Hair follicular keratinocyte (primary cell): ENCODE measurements around the gene PMVK. TPM values are rescaled to one million over a fixed set of nuclear protein-coding genes. Genes with fewer than 3 reads are reported as not detected.

Source experiments
- total RNA-seq: library from RNA; depleted of rRNA; stranded (reverse); fragments of >200 nt; gene quantifications from 2 replicates; pipeline ENCODE4 v1.2.3, GENCODE V29; 2015

Gene PMVK
- total RNA-seq = 11.7 and 13.8 TPM in 2 replicates

GRCh38 chr1:154936555-154937084 is at the start of gene PMVK:
Gene PMVK (minus strand): TSS chr1:154936719. CDS start chr1:154936685, 34 bp downstream.

DNA sequence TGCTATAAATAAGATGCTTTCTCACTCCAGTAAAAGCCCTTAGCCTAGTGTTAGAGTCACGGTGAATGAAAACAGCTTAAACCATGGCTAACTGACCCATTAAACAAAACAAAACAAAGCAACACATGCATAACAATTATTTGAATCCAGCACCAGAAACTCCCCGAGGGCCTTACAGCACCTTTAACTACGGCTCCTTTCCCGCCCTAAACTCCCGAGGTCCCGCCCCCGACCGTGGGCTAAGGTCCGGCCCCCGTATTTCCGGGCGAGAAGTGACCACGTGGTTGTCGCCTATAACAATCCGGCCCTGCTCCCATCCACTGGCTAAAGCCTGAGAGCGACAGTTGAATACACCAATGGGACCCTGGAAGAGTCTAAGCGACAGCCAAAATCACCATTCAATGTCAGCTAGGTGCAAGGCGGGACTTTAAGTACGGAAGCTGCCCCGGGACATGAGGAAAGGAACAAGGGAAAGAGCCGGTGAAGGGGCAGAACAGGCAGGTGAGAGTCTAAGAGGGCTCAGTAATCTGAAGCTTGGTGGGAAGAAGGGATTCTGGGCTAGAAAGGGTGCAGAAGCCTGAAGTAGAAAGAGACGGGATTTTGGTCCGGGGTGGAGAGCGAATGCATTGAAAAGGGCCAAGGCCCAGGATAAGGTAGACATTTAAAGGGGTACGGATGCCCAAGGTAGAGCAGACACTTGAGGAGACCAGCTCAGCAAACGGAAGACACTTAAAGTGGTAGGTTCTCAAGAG is 46.6 kb upstream of the PMVK start, which contains the start of gene FLAD1:
Gene FLAD1, plus strand, starts transcription at position 448 of the 752 bp plus-strand sequence. CDS start 351 bp downstream, outside the sequence.

DNA sequence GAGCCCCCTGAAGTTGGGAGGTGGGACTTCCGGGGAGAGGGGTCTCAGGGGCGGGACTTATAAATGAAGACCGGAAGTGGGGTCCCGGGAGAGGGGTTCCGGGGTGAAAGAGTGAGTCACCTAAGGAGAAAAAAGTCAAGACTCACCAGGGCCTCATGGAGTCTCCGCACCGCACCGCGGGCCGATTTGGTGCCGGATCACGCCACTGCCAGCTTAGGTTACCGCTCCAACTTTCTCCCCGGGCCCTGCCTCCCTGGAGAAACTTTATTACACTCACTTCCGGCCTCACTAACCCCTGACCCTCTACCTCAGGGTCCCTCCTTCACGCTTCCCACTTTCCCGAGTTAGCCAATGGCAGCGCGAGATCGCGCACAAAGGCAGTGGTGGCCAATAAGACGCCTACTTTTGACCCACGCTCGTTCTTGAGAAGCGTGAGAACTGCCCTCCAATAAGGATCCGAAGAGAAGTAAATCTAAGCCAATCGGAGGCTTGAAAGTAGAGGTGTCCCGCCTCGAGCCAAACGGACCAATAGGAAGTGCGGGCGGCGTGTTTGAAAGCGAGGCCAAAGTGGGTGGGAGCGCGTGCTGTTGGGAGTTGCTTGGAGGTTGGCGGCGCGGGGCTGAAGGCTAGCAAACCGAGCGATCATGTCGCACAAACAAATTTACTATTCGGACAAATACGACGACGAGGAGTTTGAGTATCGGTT is 37.7 kb upstream of the PMVK start, which contains the start of gene CKS1B:
Gene CKS1B, plus strand, starts transcription at position 580 of the 706 bp plus-strand sequence. Its CDS starts 65 bp downstream, at position 645.

DNA sequence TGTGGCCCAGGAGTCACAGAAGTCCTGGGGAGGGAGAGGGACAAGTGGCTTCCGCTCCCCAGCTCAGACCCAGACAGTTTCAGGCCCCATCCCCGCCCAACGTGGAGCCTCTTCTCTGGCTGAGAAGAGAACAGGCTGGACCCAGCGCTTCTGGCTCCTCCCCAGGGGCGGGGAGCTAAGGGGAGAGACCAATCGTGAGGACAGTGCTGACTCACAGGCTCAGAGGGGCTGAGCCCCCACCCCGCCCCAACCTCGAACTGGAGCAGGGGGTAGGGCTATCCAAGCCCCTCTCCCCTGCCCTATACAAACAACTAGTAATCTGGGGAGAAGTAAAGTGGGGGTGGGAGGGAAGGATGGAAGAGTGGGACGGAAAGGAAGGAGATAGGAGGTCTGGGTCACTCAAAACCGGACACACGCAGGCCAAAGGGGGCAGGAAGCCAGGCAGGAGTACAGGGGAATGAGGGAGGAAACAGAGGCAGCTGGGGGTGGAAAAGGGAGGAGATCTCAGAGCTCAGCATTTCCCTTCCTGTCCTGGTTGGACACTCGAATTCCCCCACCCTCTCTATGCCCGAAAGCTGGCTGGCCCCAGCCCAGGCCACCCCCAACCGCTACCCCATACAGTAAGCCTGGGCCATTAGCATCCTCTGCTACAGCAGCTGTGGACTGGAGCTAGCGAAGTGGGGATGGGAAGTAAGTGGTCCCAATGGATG is 34.3 kb upstream of the PMVK start, which contains the start of gene SHC1:
Gene SHC1, minus strand, starts transcription at position 117 of the 710 bp plus-strand sequence. CDS start 221 bp downstream, outside the sequence.

GRCh38 chr1:154961207-154962155 is 25.0 kb upstream of the PMVK start, which contains the start of gene PYGO2:
Gene PYGO2 (minus strand): TSS chr1:154961782. CDS start chr1:154961576, 206 bp downstream.

GRCh38 chr1:154955718-154956543 is 19.4 kb upstream of the PMVK start, which contains the start of gene PBXIP1:
Gene PBXIP1 (minus strand): TSS chr1:154956099. CDS start chr1:154953721, 2,378 bp downstream.

Other genes starting within 250 kb of the PMVK start
- not detected in 2 replicates for gene KCNN3, start 66.4 kb downstream of the PMVK start, total RNA-seq
- gene PBXIP1, start 19.4 kb upstream of the PMVK start, total RNA-seq = 15.5 and 30.2 TPM in 2 replicates
- 16.6 and 19.7 TPM in 2 replicates for gene PYGO2, start 25.1 kb upstream of the PMVK start, total RNA-seq
- 263 and 414 TPM in 2 replicates for gene SHC1, start 34.0 kb upstream of the PMVK start, total RNA-seq
- gene CKS1B, start 38.0 kb upstream of the PMVK start, total RNA-seq = 140 and 300 TPM in 2 replicates
- 45.4 and 46.1 TPM in 2 replicates for gene FLAD1, start 46.6 kb upstream of the PMVK start, total RNA-seq
- not detected in 2 replicates for gene LENEP, start 56.9 kb upstream of the PMVK start, total RNA-seq
- gene ZBTB7B, start 66.1 kb upstream of the PMVK start, total RNA-seq = 32.5 and 43.8 TPM in 2 replicates
- gene DCST2, start 97.1 kb upstream of the PMVK start, total RNA-seq = not detected in 2 replicates
- not detected in 2 replicates for gene DCST1, start 97.1 kb upstream of the PMVK start, total RNA-seq
- gene ADAM15, start 114.6 kb upstream of the PMVK start, total RNA-seq = 207 and 264 TPM in 2 replicates
- gene EFNA4, start 127.0 kb upstream of the PMVK start, total RNA-seq = 10.7 and 14.4 TPM in 2 replicates
- gene EFNA3, start 142.1 kb upstream of the PMVK start, total RNA-seq = 2.9 and 3.2 TPM in 2 replicates
- 22.1 and 25.9 TPM in 2 replicates for gene EFNA1, start 191.2 kb upstream of the PMVK start, total RNA-seq
- gene SLC50A1, start 199.1 kb upstream of the PMVK start, total RNA-seq = 57.0 and 57.2 TPM in 2 replicates
- 35.5 and 59.5 TPM in 2 replicates for gene DPM3, start 203.8 kb upstream of the PMVK start, total RNA-seq
- gene KRTCAP2, start 236.6 kb upstream of the PMVK start, total RNA-seq = 118 and 192 TPM in 2 replicates
- 3.0 and 3.2 TPM in 2 replicates for gene TRIM46, start 237.1 kb upstream of the PMVK start, total RNA-seq